HEK293 (cell line): ENCODE results near the gene FBXO3.
A peak's percentile ranks its signal among the peaks of the same experiment; 100 is the strongest.

Experiments
- ZBTB8A ChIP-seq: fragments of 450-650 bp; formaldehyde crosslinking; IDR thresholded peaks from 2 replicates; pipeline ENCODE4 v1.5.1; 2016; ENCODE audit warnings: missing biosample characterization, missing genetic modification characterization
- ZNF121 ChIP-seq: fragments of 450-650 bp; formaldehyde crosslinking; IDR thresholded peaks from 2 replicates; pipeline ENCODE4 v1.5.1; 2016; ENCODE audit warnings: missing biosample characterization, missing genetic modification characterization
- ZNF174 ChIP-seq: fragments of 450-650 bp; formaldehyde crosslinking; IDR thresholded peaks from 2 replicates; pipeline ENCODE4 v1.5.0; 2017; ENCODE audit warnings: missing biosample characterization, mild to moderate bottlenecking, missing genetic modification characterization
- ZNF292 ChIP-seq: fragments of 450-650 bp; formaldehyde crosslinking; IDR thresholded peaks from 2 replicates; pipeline ENCODE4 v1.5.1; 2016; ENCODE audit warnings: low read depth, missing biosample characterization, missing genetic modification characterization, borderline replicate concordance
- ZNF529 ChIP-seq: fragments of 450-650 bp; formaldehyde crosslinking; IDR thresholded peaks from 2 replicates; pipeline ENCODE4 v1.5.1; 2017; ENCODE audit warnings: missing genetic modification characterization, missing biosample characterization; ENCODE audit not compliant: insufficient replicate concordance
- TF ChIP-seq, protein P1 (sequence below): fragments of 450-650 bp; formaldehyde crosslinking; IDR thresholded peaks from 2 replicates; pipeline ENCODE4 v1.5.1; 2016; ENCODE audit warnings: missing biosample characterization, missing genetic modification characterization
- TF ChIP-seq, protein P2 (sequence below): IDR thresholded peaks from 2 replicates; pipeline ENCODE4 v1.6.1; 2011; ENCODE audit warnings: mild to moderate bottlenecking, low read depth, low read length, borderline replicate concordance

DNA sequence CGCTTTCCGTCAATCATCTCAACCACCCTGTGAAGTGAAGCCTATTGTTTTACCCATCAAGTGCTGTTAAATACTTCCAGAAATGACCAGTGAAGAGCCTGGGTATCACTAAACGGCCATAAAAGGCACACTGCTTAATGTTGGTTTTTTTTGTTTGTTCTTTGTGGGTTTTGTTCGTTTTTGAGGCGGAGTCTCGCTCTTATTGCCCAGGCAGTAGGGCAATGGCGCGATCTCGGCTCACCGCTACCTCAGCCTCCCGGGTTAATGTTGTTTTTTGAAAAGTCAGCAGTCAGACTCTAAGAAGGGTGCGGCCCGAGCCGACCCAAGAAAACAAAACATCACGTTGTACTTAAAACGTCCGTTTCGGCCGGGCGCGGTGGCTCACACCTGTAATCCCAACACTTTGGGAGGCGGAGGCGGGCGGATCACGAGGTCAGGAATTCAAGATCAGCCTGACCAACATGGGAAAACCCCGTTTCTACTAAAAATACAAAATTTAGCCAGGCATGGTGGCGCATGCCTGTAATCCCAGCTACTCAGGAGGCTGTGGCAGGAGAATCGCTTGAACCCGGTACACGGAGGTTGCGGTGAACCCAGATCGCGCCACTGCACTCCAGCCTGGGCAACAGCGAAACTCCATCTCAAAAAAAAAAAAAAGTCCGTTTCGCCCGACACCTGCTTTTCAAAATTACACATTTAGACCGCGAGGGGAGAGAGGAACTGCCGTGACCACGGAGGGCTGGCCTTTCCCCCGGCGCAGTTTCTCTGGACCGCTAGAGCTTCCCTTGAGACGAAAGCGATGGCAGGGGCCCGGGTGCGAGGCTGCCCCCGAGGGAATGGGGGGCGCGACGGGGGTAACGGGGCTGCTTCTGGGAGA lies 38.8 kb downstream of the FBXO3 start:
- TF ChIP-seq, protein P1, sequence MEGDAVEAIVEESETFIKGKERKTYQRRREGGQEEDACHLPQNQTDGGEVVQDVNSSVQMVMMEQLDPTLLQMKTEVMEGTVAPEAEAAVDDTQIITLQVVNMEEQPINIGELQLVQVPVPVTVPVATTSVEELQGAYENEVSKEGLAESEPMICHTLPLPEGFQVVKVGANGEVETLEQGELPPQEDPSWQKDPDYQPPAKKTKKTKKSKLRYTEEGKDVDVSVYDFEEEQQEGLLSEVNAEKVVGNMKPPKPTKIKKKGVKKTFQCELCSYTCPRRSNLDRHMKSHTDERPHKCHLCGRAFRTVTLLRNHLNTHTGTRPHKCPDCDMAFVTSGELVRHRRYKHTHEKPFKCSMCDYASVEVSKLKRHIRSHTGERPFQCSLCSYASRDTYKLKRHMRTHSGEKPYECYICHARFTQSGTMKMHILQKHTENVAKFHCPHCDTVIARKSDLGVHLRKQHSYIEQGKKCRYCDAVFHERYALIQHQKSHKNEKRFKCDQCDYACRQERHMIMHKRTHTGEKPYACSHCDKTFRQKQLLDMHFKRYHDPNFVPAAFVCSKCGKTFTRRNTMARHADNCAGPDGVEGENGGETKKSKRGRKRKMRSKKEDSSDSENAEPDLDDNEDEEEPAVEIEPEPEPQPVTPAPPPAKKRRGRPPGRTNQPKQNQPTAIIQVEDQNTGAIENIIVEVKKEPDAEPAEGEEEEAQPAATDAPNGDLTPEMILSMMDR, result peak; percentile 32; the same call in 1 of the 2 replicates
- no peak for TF ChIP-seq ZNF121 (tag by site-specific recombination)
- no peak for TF ChIP-seq ZNF174 (tag by site-specific recombination)
- 0 out of 2 replicates have a peak, but pooled peaks have one; percentile 6 for TF ChIP-seq ZBTB8A (tag by site-specific recombination)
- TF ChIP-seq, protein P2, sequence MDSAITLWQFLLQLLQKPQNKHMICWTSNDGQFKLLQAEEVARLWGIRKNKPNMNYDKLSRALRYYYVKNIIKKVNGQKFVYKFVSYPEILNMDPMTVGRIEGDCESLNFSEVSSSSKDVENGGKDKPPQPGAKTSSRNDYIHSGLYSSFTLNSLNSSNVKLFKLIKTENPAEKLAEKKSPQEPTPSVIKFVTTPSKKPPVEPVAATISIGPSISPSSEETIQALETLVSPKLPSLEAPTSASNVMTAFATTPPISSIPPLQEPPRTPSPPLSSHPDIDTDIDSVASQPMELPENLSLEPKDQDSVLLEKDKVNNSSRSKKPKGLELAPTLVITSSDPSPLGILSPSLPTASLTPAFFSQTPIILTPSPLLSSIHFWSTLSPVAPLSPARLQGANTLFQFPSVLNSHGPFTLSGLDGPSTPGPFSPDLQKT, result no peak
- no peak for TF ChIP-seq ZNF529 (tag by site-specific recombination)
- no peak for TF ChIP-seq ZNF292 (tag by site-specific recombination)
